NCI-H446 (cell line): ENCODE data around the gene AP1G2.
"Not testable (repeated sequence)": the region's sequence is repeated elsewhere in the genome, so short reads cannot be mapped to it uniquely, and the experiment has no call there.

Experiments used
- DNase-seq, 2 experiments: peaks; one replicate each; lab custom pipeline; 2025; lab: John Stamatoyannopoulos, UW

The AP1G2 gene

DNA sequence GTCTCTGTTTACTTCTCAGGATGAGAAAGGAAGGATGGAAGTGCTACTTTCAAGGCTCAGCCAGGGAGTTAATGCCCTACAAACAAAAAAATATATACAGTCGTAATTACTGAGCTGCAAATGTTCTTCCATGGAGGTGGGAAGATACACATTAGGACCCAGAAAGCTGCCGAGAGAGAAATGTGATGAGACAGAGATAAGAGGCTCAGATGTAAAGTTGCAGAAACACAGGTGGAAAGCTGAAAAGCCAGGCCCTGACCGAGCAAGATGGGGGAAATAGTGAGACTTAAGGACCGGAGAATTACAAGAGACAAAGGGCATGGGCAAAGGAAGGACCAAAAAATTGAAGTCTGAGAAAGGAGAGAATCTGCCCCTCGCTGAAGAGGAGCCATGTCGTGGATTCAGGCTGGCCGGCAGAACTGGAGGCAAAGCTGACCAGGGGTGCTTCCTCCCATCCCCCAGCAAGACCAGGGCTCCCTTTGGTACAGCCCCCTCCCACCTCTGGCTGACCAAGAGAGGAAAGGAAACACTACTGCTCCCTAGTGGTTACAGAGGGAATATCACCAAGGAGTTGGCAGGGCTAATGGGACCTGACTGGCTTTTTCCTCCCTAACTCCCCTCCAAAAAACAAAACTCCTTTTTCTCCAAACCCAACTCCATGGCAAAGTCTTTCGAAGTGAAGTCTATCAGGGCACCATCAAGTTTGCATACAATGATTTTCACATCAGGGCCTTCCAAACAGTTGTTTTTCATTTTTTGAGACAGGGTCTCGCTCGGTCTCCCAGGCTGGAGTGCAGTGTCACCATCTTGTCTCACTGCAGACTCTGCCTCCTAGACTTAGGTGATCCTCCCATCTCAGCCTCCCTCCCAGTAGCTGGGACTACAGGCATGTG is 28.1 kb downstream of the AP1G2 start:
- DNase-seq, result peak in 1 of 2 experiments; percentile 64

DNA sequence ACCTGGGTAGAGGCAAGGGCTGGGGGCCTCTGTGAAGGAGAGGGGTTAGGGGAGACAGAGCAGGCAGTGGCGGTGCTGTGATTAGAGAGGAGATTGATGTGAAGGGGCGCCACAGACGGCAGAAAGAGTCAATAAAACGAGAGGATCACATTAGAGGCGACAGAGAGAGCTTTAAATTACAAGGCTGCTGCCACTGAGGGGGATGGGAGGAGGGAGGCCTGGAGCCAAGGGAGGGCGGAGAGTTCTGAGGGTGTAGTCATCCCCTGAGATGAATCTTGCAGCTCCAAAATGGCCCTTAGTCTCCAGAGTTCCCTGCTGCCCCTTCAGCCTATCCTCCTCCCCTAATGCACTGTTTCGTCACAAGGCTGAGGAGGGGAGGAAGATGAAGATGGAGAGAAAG is 28.8 kb downstream of the AP1G2 start:
- DNase-seq, result peak in 1 of 2 experiments; percentile 40

GRCh38 chr14:23538050-23538718 is 29.4 kb downstream of the AP1G2 start:
- no peak for DNase-seq

- DNase-seq, result no peak
Observed at GRCh38 chr14:23537351-23538049, 30.1 kb downstream of the AP1G2 start.

GRCh38 chr14:23536906-23537305 is 30.7 kb downstream of the AP1G2 start:
- not testable (repeated sequence) for DNase-seq

DNA sequence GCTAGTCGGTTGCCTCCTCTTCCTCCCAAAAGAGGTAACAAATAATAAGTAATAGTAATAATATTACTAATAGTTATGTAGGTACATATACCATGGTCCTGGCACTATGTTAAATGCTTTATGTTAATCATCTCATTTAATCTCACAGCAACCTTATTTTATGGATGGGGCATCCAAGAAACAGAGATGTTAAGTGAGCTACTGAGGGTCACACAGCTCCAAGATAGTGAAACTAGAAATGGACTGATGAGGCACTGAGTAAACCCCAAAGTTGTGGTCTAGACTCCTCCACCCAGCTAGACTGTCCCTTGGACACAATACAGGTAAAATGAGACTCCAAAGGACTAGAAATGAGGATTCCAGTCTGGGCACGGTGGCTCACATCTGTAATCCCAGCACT is 31.1 kb downstream of the AP1G2 start:
- no peak for DNase-seq

DNA sequence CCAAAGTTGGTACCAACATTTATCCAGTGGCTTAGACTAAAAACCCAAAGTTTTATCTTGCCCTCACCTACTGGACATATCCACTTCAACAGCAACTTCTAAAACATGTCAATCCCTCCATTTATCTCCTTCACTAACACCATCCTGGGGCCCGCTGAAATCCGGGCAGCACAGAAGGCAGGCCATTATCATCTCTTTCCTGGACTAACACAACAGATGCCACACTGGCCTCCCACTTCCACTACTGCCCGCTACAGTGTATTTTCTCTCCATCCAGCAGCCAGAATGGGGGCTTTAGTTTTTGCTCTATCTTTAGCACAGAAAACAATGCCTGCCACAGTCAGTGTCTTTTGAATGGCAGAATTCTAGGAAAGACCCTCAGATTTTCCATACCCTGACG is 31.6 kb downstream of the AP1G2 start:
- no peak for DNase-seq

DNA sequence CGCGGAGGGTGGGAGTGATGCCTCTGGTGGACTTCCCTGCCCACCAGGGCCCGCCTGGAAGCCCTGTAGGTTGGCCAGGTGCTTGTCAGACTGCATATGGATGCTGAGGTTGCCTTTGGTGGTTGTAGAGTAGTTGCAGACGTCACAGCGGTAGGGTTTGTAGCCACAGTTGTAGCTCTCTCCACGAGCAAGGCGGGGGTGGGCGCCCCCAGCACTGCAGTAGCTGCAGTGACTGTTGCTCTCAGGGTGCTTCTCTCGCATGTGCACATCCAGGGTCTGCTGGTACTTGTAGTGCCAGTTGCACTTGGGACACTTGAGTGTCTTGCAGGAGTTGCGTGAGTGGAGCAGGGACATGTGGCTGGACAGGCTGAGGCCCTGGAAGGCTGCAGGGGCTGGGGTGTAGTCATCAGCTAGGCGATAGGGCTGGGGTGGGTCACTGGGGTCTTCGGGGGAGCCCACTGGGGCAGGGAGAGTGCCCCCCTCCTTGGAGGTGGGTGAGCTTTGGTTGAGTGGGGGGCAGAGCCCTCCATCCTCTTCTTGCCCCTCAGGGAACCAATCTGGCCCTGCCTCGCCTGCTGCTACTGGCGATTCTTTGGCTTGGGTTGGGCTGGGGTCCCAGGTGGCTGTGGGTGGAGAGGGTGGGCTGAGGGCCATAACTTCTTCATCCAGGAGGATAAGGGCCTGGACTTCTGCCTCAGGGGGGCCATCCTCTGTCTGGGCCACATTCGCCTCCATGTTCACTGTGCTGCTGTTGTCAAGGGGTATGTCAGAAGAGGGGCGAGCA is 33.7 kb downstream of the AP1G2 start:
- no peak for DNase-seq

DNA sequence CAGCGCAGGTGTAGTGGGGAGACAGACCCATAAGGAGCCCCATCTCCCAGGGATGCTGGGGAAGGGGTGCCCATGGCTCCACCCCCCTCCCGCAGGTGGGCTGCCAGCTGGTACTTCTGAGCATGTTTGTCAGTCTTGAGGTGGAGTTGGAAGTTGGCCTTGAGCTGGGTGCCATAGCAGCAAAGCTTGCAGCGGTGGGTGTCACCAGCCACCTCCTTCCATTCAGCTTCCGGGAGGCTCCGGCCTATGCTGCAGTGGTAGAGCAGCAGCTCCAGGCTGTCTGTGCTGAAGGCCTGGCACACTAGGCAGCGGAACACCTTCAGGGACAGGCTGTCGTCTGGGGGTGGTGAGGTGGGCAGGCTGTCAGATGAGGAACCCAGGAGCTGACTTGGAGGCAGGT is 34.9 kb downstream of the AP1G2 start:
- no peak for DNase-seq

GRCh38 chr14:23531391-23531790 is 36.2 kb downstream of the AP1G2 start:
- no peak for DNase-seq

DNA sequence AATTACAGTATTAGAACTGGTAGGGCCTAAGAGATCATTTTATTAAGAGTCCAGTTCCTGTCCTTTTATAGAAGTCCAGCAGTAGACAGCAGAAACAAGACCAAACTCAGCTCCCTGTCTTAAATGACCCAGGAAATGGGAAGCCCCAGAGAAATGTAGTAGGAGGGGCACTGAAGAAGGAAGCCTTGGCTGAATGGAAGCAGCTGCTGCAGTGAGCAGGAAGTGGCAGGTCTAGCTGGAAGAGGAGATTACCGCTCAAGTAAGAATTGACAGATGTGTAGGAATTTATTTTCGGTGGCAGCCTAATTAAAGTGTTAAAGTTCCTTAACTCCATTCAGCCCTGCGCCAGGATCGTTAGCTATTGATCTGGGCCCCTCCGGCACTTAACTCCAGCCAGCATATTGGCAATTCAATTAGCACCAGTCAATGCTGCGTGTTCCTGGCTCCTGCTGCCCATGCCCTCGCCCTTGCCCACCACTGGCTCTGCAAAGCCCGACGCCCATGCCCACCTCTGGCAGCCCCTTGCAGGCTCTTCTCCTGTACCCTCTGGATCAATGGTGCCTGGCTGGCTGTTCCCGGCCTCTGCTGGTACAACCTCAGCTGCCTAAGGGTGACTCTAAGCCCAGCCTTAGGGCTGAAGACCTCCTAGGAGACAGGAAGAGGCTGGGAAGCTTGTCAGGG is 37.1 kb downstream of the AP1G2 start:
- no peak for DNase-seq

DNA sequence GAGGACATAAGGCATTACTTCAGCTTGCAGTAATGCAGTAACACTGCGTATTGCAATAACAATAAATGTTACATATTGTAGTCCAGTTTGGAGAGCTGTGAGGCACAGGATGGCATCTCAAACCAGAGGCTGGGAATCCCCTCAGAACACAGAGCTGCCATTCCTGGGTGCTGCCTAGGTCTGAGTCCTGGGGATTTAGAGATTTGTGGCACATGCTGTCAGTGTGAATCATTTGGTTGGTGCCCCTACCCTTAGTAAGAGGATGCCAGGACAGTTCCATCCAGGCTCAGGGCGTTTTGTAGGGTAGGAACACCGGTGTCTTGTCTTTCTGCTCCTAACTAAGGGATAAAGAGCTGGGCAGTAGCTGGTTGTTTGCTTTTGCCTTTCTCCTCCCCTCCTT is 38.6 kb downstream of the AP1G2 start:
- DNase-seq, result no peak

DNA sequence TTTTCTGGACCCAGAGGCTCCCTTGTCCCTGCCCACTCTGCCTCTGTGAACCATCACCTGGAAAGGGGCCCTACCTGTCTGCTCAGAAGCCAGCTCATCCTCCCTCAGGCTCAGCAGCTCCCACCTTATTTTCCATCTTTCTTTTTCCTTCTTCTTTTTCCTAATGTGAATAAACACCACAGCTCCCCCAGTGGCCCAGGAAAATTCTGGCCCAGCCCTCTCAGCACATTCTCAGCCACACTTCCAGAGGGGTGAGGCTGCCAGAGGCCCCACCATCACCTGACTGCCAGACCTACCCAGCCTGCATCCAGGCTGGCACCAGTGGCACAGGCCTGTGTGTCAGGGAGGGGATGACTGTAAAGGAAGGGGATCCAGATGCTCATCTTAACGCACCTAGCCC is 39.0 kb downstream of the AP1G2 start:
- no peak for DNase-seq

- no peak for DNase-seq
Observed at GRCh38 chr14:23525611-23526010, 42.0 kb downstream of the AP1G2 start.

GRCh38 chr14:23524954-23525353 is 42.6 kb downstream of the AP1G2 start:
- no peak for DNase-seq

DNA sequence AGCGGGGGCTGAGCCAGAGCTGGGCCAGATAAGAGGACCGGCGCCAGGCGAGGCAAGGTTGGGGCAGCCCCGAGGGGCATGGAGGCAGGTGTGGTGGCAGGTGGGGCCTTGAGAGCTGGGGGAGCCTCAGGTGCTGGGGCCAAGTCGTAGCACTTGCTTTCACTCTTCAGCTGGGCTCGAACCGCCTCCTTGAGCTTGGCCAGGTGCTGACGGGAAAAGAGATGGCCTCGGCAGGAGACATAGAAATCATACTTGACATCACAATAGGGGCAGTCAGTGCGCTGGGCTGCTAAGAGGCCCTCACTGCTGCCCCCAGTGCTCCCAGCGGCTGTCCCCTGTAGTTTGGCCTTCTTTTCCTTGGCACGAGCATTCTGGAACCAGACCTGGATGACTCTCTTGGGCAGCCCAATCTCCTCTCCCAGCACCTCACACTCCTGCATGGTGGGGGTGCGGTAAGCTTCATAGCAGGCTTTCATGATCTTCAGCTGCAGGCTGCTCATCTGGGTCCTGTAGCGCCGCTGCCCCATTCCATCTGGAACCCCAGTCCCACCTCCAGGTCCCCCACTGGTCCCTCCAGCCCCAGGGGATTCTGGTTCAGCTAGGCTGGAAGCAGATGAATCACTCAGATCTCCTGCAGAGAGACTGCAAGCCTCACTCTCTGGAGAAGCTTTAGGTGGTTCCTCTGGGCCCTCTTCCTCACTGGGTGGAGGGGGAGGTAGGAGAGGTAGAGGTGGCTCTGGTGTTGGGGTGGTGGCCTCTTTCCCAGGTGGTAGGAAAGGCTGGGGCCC is 44.2 kb downstream of the AP1G2 start:
- no peak for DNase-seq

DNA sequence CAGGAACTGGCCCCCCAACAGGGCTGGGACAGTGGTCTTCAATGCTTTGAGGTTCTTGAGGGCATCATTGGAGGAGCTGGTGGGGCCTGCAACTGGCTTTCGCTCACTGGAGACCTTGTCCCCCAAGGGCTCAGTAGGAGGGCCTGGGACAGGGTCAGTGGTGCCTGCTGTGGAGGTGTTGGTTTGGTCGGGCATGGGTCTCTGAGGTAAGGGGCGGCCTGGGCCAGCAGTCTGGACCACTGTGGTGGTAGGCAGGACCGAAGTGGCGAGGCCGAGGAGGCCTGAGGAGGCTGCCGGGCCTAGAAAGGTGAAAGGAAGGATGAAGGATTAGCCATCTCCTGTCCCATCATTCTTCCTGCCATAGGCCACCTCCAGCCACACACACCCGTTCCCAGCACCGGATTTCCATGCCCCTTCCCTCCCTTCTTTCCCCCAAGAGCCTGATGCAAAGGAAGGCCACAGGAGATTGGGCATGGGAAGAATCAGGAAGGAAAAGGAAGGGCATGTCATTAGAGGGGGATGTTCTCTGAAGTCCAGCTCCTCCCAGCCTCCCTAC is 44.9 kb downstream of the AP1G2 start:
- DNase-seq, result no peak

- no peak for DNase-seq
Observed at GRCh38 chr14:23521785-23522640, 45.6 kb downstream of the AP1G2 start.

DNA sequence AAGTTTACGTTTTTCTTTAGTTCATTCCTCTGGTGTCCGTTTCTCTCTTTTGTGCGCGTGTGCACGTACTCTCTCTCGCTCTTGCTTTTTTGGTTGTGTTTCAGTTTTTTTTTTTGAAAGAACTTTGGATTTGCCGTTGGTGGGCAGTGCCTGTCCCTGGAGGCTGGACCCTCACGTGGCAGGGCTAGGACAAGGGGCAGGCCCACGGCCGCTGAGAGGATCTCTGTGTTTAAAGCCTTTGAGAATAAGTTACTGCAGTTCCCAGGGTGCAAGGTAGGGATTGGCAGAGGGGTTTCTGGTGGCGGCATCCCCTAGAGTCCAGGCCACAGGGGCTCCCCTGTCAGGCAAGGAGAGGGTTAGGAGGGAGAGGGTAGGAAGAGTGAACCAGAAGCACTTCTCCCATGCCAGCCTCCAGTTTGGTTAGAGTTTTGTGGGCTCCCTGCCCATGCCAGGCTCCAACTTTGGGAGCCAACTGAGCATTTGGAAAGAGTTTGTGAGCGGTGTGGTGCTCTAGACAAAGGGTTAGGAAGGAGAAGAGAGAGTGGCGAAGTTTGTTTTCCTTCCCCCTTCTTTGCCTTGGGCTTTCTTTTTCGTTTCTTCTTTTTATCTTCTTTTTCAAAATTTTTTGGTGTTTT is 46.6 kb downstream of the AP1G2 start:
- DNase-seq, result no peak
